A549 (cell line): ENCODE data around the gene COBLL1. TPM values are rescaled to one million over a fixed set of nuclear protein-coding genes. Genes with fewer than 3 reads are reported as not detected.

Source experiments
- ATAC-seq, 2 experiments: fragments of 200-7000 bp in 1 of 2; fragments of >200 bp in 1 of 2; cut with Nextera tagmentation in 1 of 2; cut with Tn5 transposase in 1 of 2; 3 replicates each; pipeline versions ENCODE4 v1.8.0 to v1.9.1; 2018 to 2020; ENCODE audit warnings: mild to moderate bottlenecking in 1 of 2, moderate library complexity in 1 of 2
- CTCF ChIA-PET: fragments of 300-600 bp; sonication (Branson Sonifier 250); formaldehyde crosslinking; extraction: SDS; loops from one replicate; lab custom pipeline; 2021; ENCODE audit warnings: antibody characterized with exemption, inconsistent platforms; lab: Yijun Ruan, JAX
- POLR2A ChIA-PET: fragments of 350-600 bp; formaldehyde crosslinking; extraction: SDS; loops from one replicate; lab custom pipeline; 2021; ENCODE audit warnings: antibody characterized with exemption, inconsistent platforms; lab: Yijun Ruan, JAX
- DNase-seq, 2 experiments: peaks; one replicate each; pipeline versions ENCODE4 v3.0.0 to v3.0.0-alpha.2; 2011 to 2016; ENCODE audit warnings: low read depth in 1 of 2, low spot score in 1 of 2
- FAIRE-seq: peaks from 2 replicates; lab custom pipeline; 2011; peaks lifted over from hg19 to GRCh38; lab: Jason Lieb, UNC
- H3K27ac ChIP-seq, 2 experiments: fragments of >200 bp; sonication (Bioruptor Twin); formaldehyde crosslinking; 3 replicates each; pipeline ENCODE4 v1.5.1; 2016 to 2017
- H3K4me1 ChIP-seq: fragments of >200 bp; sonication (Bioruptor Twin); formaldehyde crosslinking; 3 replicates; pipeline ENCODE4 v1.6.1; 2016
- H3K4me2 ChIP-seq: fragments of >200 bp; sonication (Bioruptor Twin); formaldehyde crosslinking; 3 replicates; pipeline ENCODE4 v1.6.1; 2016
- H3K4me3 ChIP-seq: fragments of >200 bp; sonication (Bioruptor Twin); formaldehyde crosslinking; 3 replicates; pipeline ENCODE4 v1.5.1; 2016
- H3K9me3 ChIP-seq: fragments of >200 bp; sonication (Bioruptor Twin); formaldehyde crosslinking; 3 replicates; pipeline ENCODE4 v1.6.1; 2016
- ATOH8 ChIP-seq: fragments of 250-450 bp; sonication (Bioruptor Pico); IDR thresholded peaks from 2 replicates; pipeline ENCODE4 v1.5.0; 2020; ENCODE audit warnings: low read depth, mild to moderate bottlenecking, moderate library complexity
- BCL3 ChIP-seq: fragments of >200 bp; sonication (Bioruptor Twin); formaldehyde crosslinking; IDR thresholded peaks from 3 replicates; pipeline ENCODE4 v1.6.1; 2016
- CBX2 ChIP-seq: fragments of 200-600 bp; sonication (generic); IDR thresholded peaks from 2 replicates; pipeline ENCODE4 v1.6.1; 2016; ENCODE audit warnings: low read depth, mild to moderate bottlenecking, borderline replicate concordance
- CBX8 ChIP-seq: fragments of 200-600 bp; sonication (generic); IDR thresholded peaks from 2 replicates; pipeline ENCODE4 v1.6.1; 2016
- CEBPB ChIP-seq, 2 experiments: fragments of >200 bp in 1 of 2; sonication (Bioruptor Twin) in 1 of 2; formaldehyde crosslinking in 1 of 2; IDR thresholded peaks; 2 replicates each; pipeline ENCODE4 v1.6.1; 2012 to 2016
- CHD2 ChIP-seq: fragments of 150-350 bp; IDR thresholded peaks from 2 replicates; pipeline ENCODE4 v1.6.1; 2014; ENCODE audit warnings: low read length; ENCODE audit not compliant: partially characterized antibody
- CHD4 ChIP-seq: fragments of 200-600 bp; sonication (generic); IDR thresholded peaks from 2 replicates; pipeline ENCODE4 v1.6.1; 2016; ENCODE audit warnings: antibody characterized with exemption, mild to moderate bottlenecking, borderline replicate concordance
- E2F6 ChIP-seq: IDR thresholded peaks from 2 replicates; pipeline ENCODE4 v1.6.1; 2012; ENCODE audit warnings: low read depth, borderline replicate concordance
- EP300 ChIP-seq, 2 experiments: fragments of >200 bp; sonication (Bioruptor Twin); formaldehyde crosslinking; IDR thresholded peaks; 2 replicates in 1 of 2; 3 replicates in 1 of 2; pipeline ENCODE4 v1.6.1; 2016 to 2017
- FOSB ChIP-seq: fragments of 250-450 bp; sonication (Bioruptor Pico); IDR thresholded peaks from 2 replicates; pipeline ENCODE4 v1.5.0; 2020; ENCODE audit warnings: mild to moderate bottlenecking, moderate library complexity
- FOSL2 ChIP-seq, 2 experiments: fragments of 450-650 bp in 1 of 2; fragments of >200 bp in 1 of 2; sonication (Bioruptor Twin) in 1 of 2; formaldehyde crosslinking; IDR thresholded peaks; 2 replicates each; pipeline versions ENCODE4 v1.5.0 to v1.6.1; 2016 to 2020; ENCODE audit warnings: mild to moderate bottlenecking in 1 of 2, moderate library complexity in 1 of 2
- FOXS1 ChIP-seq: fragments of 250-450 bp; sonication (Bioruptor Pico); IDR thresholded peaks from 2 replicates; pipeline ENCODE4 v1.5.0; 2020; ENCODE audit warnings: mild to moderate bottlenecking, moderate library complexity
- GATA3 ChIP-seq: IDR thresholded peaks from 2 replicates; pipeline ENCODE4 v1.6.1; 2012; ENCODE audit warnings: borderline replicate concordance
- HMGXB4 ChIP-seq: fragments of 250-450 bp; sonication (Bioruptor Pico); IDR thresholded peaks from 2 replicates; pipeline ENCODE4 v1.5.0; 2021; ENCODE audit warnings: mild to moderate bottlenecking, moderate library complexity, borderline replicate concordance
- HOXA7 ChIP-seq: fragments of 250-450 bp; sonication (Bioruptor Pico); IDR thresholded peaks from 2 replicates; pipeline ENCODE4 v1.5.0; 2020; ENCODE audit warnings: mild to moderate bottlenecking, moderate library complexity
- HOXB13 ChIP-seq: fragments of 250-450 bp; sonication (Bioruptor Pico); IDR thresholded peaks from 2 replicates; pipeline ENCODE4 v1.5.0; 2020; ENCODE audit warnings: low read depth, mild to moderate bottlenecking, moderate library complexity
- JUN ChIP-seq, 2 experiments: fragments of >200 bp; sonication (Bioruptor Twin); formaldehyde crosslinking; IDR thresholded peaks; 2 replicates in 1 of 2; 3 replicates in 1 of 2; pipeline ENCODE4 v1.6.1; 2016 to 2017
- KDM5A ChIP-seq: fragments of 200-600 bp; sonication (generic); IDR thresholded peaks from 2 replicates; pipeline ENCODE4 v1.6.1; 2016; ENCODE audit warnings: antibody characterized with exemption, mild to moderate bottlenecking
- MYC ChIP-seq: IDR thresholded peaks from 2 replicates; pipeline ENCODE4 v1.6.1; 2012; ENCODE audit warnings: mild to moderate bottlenecking, inconsistent platforms, low read length, improper control_type of control experiment, borderline replicate concordance
- NFE2L2 ChIP-seq: fragments of 150-350 bp; conservative IDR thresholded peaks from 2 replicates; pipeline ENCODE4 v1.6.1; 2014; ENCODE audit warnings: low read length
- NPAS2 ChIP-seq: fragments of 250-450 bp; sonication (Bioruptor Pico); IDR thresholded peaks from 2 replicates; pipeline ENCODE4 v1.8.0; 2022; ENCODE audit warnings: mild to moderate bottlenecking, moderate library complexity, borderline replicate concordance
- POLR2AphosphoS2 ChIP-seq: conservative IDR thresholded peaks from 2 replicates; pipeline ENCODE4 v1.6.1; 2012; ENCODE audit warnings: low read length, improper control_type of control experiment, inconsistent platforms
- REST ChIP-seq: fragments of 200-600 bp; sonication (generic); IDR thresholded peaks from 2 replicates; pipeline ENCODE4 v1.6.1; 2016; ENCODE audit warnings: antibody characterized with exemption, mild to moderate bottlenecking, moderate library complexity
- RFX5 ChIP-seq: fragments of 450-650 bp; IDR thresholded peaks from 2 replicates; pipeline ENCODE4 v1.7.1; 2014; ENCODE audit warnings: antibody characterized with exemption, mild to moderate bottlenecking, moderate library complexity
- RNF2 ChIP-seq: fragments of 200-600 bp; sonication (generic); IDR thresholded peaks from 2 replicates; pipeline ENCODE4 v1.6.1; 2016; ENCODE audit warnings: low read depth, mild to moderate bottlenecking, antibody characterized with exemption, moderate library complexity, borderline replicate concordance
- SMC3 ChIP-seq: fragments of >200 bp; sonication (Bioruptor Twin); formaldehyde crosslinking; IDR thresholded peaks from 3 replicates; pipeline ENCODE4 v1.6.1; 2018; ENCODE audit warnings: inconsistent platforms
- TFCP2L1 ChIP-seq: fragments of 250-450 bp; sonication (Bioruptor Pico); IDR thresholded peaks from 2 replicates; pipeline ENCODE4 v1.5.0; 2021; ENCODE audit warnings: mild to moderate bottlenecking
- ZNF302 ChIP-seq: fragments of 250-450 bp; sonication (Bioruptor Pico); IDR thresholded peaks from 2 replicates; pipeline ENCODE4 v1.9.0; 2021; ENCODE audit warnings: inconsistent platforms, mild to moderate bottlenecking, moderate library complexity
- WGBS: methylation state at CpG from one replicate; pipeline ENCODE4 v1.1.6; 2017; ENCODE audit errors: missing lambda C conversion rate; 5-methylcytosine and 5-hydroxymethylcytosine counted together
- polyA plus RNA-seq, 4 experiments: library from polyadenylated mRNA; depleted of rRNA in 3 of 4; stranded (reverse); fragments of >200 nt; fragmentation: RNase III in 1 of 4; extraction: RNeasy Plus Mini Kit Qiagen cat#74134 plus additional on column Dnase treatment in 1 of 4; gene quantifications; 2 replicates in 3 of 4; 3 replicates in 1 of 4; pipeline ENCODE4 v1.2.3, GENCODE V29; 2011 to 2017

The COBLL1 gene
- polyA plus RNA-seq, 2 of the 4 experiments (the other 2 are of a cell fraction): 2.6 to 5.3 TPM

GRCh38 chr2:164766216-164766953 is 75.2 kb downstream of the COBLL1 start:
- H3K27ac ChIP-seq: no peak overlapping the region
- ChIA-PET CTCF (no interaction called here), POLR2A (no interaction called here)
- no peaks in the 10 kb centered on the region for H3K9me3 ChIP-seq
- H3K4me3 ChIP-seq: no peak overlapping the region
- WGBS: 85% methylated on average over 4 of the region's 4 CpGs
- H3K4me1 ChIP-seq: peaks cover 3% of the 10 kb centered on the region; the same call in 1 of the 3 replicates
- H3K4me2 ChIP-seq: no peak overlapping the region
- no peak for DNase-seq
- no peak for ATAC-seq
- TF ChIP-seq SMC3: no peak
- TF ChIP-seq NFE2L2: no peak
- TF ChIP-seq FOXS1 (CRISPR knock-in tag): no peak
- TF ChIP-seq CEBPB (IDR thresholded peaks at IDR 0.05): no peak
- TF ChIP-seq ZNF302 (CRISPR knock-in tag): no peak
- TF ChIP-seq RFX5: no peak
- no peak for TF ChIP-seq POLR2AphosphoS2
- no peak for TF ChIP-seq E2F6
- TF ChIP-seq CBX8: no peak
- TF ChIP-seq HMGXB4 (CRISPR knock-in tag): no peak
- TF ChIP-seq BCL3: no peak
- TF ChIP-seq HOXA7: no peak
- TF ChIP-seq RNF2: no peak
- no peak for TF ChIP-seq HOXB13
- TF ChIP-seq FOSB: no peak
- no peak for TF ChIP-seq CBX2
- TF ChIP-seq MYC: no peak
- no peak for TF ChIP-seq CHD4
- no peak for TF ChIP-seq ATOH8
- TF ChIP-seq JUN (IDR thresholded peaks at IDR 0.05): no peak
- FAIRE-seq: no peak

GRCh38 chr2:164764996-164765395 is 76.6 kb downstream of the COBLL1 start:
- DNase-seq (no peak), ATAC-seq (no peak), FAIRE-seq (no peak)
- Histone ChIP-seq H3K4me3 (no peak overlapping the region), H3K9me3 (no peaks in the 10 kb centered on the region), H3K27ac (no peak overlapping the region), H3K4me2 (no peak overlapping the region), H3K4me1 (no peaks in the 10 kb centered on the region; the same call in 2 of the 3 replicates)
- 89% methylated on average over 3 of the region's 3 CpGs for whole genome bisulfite sequencing
- ChIA-PET CTCF (no interaction called here), POLR2A (no interaction called here)
- no peak for TF ChIP-seq FOSL2 (IDR thresholded peaks at IDR 0.05)
- TF ChIP-seq FOSL2 (CRISPR knock-in tag; IDR thresholded peaks at IDR 0.05): no peak
- TF ChIP-seq BCL3: no peak
- no peak for TF ChIP-seq TFCP2L1 (CRISPR knock-in tag)
- no peak for TF ChIP-seq GATA3
- TF ChIP-seq CBX8: no peak
- TF ChIP-seq NFE2L2: no peak
- no peak for TF ChIP-seq NPAS2
- TF ChIP-seq REST: no peak
- no peak for TF ChIP-seq KDM5A
- TF ChIP-seq CHD4: no peak
- TF ChIP-seq CHD2: no peak
- no peak for TF ChIP-seq RNF2
- no peak for TF ChIP-seq EP300 (IDR thresholded peaks at IDR 0.05)
- TF ChIP-seq MYC: no peak
